NCI-H2081 (cell line): ENCODE measurements around the gene AHCY.
"Not testable (repeated sequence)": the region's sequence is repeated elsewhere in the genome, so short reads cannot be mapped to it uniquely, and the experiment has no call there.

Experiments
- DNase-seq, 2 experiments: peaks; one replicate each; lab custom pipeline; 2025; lab: John Stamatoyannopoulos, UW

AHCY gene

GRCh38 chr20:34254979-34255378, 48.2 kb downstream of the AHCY start:
- no peak for DNase-seq

- not testable (repeated sequence) for DNase-seq
These were observed 50.6 kb downstream of the AHCY start for GRCh38 chr20:34252431-34253086.

- no peak for DNase-seq
These were observed 51.5 kb downstream of the AHCY start for GRCh38 chr20:34251619-34252018.

- DNase-seq: no peak
These were observed 53.1 kb downstream of the AHCY start for GRCh38 chr20:34250005-34250404.

- DNase-seq: no peak
These were observed 53.9 kb downstream of the AHCY start for GRCh38 chr20:34249291-34249690.

GRCh38 chr20:34246126-34246626, 57.0 kb downstream of the AHCY start:
- no peak for DNase-seq

GRCh38 chr20:34243377-34243776, 59.8 kb downstream of the AHCY start:
- DNase-seq: no peak

GRCh38 chr20:34242879-34243278, 60.3 kb downstream of the AHCY start:
- no peak for DNase-seq

- DNase-seq: not testable (repeated sequence)
These were observed 61.1 kb downstream of the AHCY start for GRCh38 chr20:34242015-34242414.

- DNase-seq: no peak
These were observed 62.2 kb downstream of the AHCY start, which contains the start of gene ASIP for GRCh38 chr20:34240693-34241615. ASIP (plus strand) TSS chr20:34241423; CDS start chr20:34260375, 18,952 bp downstream.

GRCh38 chr20:34240121-34240520, 63.0 kb downstream of the AHCY start:
- DNase-seq: no peak

- no peak for DNase-seq
These were observed 65.2 kb downstream of the AHCY start for GRCh38 chr20:34237942-34238341.

- no peak for DNase-seq
These were observed 67.3 kb downstream of the AHCY start for GRCh38 chr20:34235875-34236274.

GRCh38 chr20:34233687-34234086, 69.5 kb downstream of the AHCY start:
- no peak for DNase-seq

- no peak for DNase-seq
These were observed 70.6 kb downstream of the AHCY start for GRCh38 chr20:34232494-34233087.

GRCh38 chr20:34231634-34232033, 71.5 kb downstream of the AHCY start:
- no peak for DNase-seq
